GM19240 (cell line): ENCODE measurements around the gene CSTF1.
"Not testable (repeated sequence)": the region's sequence is repeated elsewhere in the genome, so short reads cannot be mapped to it uniquely, and the experiment has no call there.

Experiments used
- DNase-seq: peaks from one replicate; pipeline ENCODE4 v3.0.0; 2011; ENCODE audit warnings: low spot score; ENCODE audit not compliant: insufficient read length

CSTF1 gene

GRCh38 chr20:56409521-56409920 is 17.1 kb downstream of the CSTF1 start:
- DNase-seq = no peak

GRCh38 chr20:56409956-56410355 is 17.5 kb downstream of the CSTF1 start:
- no peak for DNase-seq

DNA sequence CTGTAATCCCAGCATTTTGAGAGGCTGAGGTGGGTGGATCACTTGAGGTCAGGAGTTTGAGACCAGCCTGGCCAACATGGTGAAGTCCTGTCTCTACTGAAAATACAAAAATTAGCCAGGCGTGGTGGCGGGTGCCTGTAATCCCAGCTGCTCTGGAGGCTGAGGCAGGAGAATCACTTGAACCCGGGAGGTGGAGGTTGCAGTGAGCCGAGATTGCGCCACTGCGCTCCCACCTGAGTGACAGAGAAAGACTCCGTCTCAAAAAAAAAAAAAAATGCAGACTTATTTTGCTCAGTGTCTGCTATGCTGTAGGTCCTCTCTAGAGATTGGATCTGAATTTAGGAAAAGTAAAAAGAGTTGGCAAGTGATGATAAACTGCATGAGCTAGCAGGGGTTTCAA is 18.8 kb downstream of the CSTF1 start:
- DNase-seq = not testable (repeated sequence)

- DNase-seq = no peak
Observed at GRCh38 chr20:56411759-56412472, 19.5 kb downstream of the CSTF1 start, which contains the start of gene CASS4. CASS4 (plus strand) TSS chr20:56412260; CDS start chr20:56412459, 199 bp downstream.

DNA sequence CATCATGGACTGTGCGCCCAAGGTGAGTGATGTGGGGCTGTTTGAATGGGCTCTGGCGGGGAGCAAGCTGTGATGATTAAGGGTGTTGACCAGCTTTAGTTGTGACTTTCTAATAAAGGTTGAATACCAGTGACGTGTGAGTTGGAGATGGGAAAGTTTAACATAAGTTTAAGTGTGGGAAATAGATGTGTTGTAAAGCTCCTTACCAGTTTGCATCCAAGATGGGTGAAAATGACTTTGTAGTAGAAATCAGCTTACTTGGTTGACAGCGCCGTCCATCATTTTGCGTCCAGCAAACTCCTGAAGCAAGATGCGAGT is 20.0 kb downstream of the CSTF1 start:
- no peak for DNase-seq

GRCh38 chr20:56412949-56413348 is 20.5 kb downstream of the CSTF1 start:
- no peak for DNase-seq

DNA sequence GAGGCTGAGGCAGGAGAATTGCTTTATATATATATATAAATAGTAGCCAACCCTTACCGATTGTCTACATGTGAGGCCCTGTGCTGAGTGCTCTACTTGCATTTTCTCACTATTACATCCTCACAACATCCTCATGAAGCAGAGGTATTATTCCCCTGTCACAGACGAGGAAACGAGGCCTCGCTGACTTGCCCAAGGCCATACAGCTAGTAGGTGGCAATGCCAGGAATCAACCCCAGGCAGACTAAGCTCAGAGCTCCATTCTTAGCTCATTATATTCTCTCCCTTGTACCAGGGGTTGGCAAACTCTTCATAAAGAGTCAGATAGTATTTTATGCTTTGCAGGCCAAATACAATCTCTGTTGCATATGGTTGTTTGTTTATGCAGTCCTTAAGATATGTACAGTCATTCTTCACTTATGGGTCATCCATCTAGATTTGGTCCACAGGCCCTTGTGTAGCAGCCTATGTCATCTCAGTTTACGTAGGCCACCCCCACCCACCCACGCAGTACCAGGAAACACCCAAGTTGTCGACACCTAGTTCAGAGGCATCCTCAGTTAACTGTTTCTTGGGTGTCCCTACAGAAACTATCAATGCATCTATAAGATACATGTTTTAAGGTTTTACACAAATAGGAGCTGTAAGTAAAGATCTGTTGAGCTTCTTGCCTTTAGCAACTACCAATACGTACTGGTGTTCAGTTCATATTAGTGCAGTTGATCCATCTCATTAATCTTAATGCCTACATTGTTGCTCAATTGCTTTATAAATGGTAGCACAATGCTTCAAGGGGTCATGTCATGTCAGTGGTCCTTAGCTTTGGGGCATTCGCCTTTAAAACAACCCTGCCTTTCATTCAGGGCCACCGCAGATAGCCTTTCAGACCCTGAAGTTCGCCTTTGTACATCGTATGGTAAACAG is 22.7 kb downstream of the CSTF1 start:
- DNase-seq = no peak

- no peak for DNase-seq
Observed at GRCh38 chr20:56417402-56417801, 25.0 kb downstream of the CSTF1 start.

GRCh38 chr20:56417911-56418310 is 25.5 kb downstream of the CSTF1 start:
- DNase-seq = no peak

DNA sequence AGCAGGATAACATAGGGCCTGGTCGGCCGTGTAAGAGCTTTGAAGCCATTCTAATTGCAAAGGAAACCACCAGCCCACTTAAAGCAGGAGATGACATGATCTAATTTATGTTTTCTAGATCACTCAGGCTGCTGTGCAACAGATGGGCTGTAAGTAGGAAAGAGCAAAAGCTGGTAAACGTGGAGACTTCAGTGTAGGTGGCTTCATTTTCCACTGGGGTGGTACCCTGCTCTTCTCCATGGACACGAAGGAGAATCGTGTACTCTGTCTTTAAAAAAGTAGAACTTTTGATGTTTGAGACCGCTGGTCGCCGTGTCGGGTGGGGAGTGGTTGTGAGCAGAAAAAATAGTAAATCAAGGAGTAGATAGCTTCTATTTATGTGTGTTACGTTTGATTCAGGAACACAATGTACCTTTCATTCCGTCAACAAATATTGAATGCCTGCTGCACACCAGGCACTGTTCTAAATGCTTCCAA is 26.0 kb downstream of the CSTF1 start:
- no peak for DNase-seq

DNA sequence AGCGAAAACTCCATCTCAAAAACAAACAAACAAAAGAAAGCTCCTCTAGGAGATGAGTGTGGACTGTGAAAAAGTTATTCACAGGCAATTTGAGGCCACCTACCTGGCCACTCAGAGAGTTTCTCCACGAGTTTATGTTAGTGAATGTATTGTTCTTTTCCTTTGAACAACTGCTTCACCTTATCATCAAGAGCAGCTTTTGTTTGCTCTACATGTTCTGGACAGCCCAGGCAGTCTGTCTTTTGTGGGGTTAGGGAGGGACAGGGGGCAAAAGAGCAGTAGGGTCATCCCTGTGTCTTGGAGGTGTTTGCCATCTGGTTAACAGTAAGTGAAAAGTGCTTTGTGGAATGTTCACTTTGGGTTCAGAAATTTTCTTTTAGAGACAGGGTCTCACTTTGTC is 27.6 kb downstream of the CSTF1 start:
- DNase-seq = no peak

DNA sequence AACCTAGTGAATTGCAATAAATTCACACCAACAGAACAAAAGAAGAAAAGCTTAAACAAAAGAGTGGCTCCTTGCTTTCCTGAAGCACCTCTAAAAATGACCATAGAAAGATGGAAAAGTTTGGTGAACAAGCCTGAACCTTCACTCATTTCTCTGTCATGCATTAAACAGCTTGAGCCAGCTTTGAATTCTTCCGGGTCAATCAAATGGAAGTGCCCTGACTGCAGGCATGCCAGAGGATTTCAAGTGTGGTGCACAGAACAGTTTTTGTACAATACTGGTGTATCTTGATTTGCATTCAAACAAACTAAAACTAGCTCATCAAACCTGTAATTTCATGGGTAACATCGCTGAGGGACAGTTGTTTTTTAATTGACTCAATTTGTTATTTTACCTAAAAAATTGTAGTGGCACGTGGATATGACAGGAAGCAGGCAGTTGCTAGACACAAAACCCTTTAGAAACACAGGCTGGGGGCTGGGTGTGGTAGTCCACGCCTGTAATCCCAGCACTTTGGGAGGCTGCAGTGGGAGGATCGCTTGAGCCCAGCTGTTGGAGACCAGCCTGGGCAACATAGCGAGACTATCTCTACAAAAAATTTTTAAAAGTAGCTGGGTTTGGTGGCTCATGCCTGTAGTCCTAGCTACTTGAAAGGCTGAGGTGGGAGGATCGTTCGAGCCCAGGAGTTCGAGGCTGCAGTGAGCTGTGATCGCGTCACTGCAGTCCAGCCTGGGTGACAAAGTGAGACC is 28.7 kb downstream of the CSTF1 start:
- DNase-seq = no peak

DNA sequence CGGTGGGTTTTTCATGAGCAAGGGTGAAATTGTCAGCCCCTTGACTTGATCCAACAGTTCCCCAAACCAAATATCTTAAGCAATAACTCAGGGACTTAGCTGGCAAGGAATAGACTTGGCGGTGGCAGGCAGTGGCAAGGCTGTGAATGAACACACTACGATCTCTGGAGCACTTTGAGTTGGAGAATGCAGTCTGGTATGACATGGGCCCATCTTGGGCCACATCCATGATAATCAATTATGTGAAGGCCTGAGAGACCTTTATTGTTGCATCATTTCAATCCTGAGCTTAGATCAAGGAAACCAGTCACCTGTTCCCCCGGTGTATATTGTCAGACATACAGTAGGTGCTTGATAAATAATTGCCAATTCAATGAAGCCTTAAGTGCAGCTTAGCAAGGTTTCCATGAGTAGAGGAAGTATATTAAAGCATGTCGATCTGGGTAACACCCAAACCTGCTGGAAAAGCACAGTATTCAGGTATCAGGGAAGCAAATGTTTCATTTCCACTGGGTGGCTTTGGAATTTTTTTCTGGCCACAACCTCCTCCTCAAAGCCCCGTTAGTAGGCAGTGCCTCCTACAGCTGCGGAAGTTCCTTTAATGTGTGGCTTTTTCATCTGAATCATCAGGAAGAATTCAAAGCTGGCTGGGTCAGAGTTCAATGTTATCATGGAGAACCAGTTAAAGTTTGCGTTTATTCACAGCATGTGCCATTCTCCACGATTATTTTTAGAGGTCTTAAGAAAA is 29.8 kb downstream of the CSTF1 start:
- DNase-seq = no peak

GRCh38 chr20:56422824-56423189 is 30.4 kb downstream of the CSTF1 start:
- no peak for DNase-seq

DNA sequence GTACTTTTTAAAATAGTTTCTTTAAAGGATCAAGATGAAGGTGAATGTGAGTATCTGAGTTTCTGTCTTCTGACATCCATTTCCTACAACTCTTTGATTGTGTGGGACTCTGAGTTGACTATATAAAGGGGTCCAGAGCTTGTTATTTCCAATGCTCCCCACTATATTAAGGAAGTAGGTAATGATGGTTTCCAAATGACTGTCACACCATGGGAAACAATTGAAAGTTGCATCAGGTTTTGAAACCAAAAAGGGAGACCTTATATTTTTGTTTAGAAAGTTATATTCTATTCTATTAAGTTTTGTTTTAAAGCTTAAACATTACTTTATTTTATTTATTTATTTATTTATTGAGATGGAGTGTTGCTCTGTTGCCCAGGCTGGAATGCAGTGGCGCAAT is 30.8 kb downstream of the CSTF1 start:
- DNase-seq = no peak

DNA sequence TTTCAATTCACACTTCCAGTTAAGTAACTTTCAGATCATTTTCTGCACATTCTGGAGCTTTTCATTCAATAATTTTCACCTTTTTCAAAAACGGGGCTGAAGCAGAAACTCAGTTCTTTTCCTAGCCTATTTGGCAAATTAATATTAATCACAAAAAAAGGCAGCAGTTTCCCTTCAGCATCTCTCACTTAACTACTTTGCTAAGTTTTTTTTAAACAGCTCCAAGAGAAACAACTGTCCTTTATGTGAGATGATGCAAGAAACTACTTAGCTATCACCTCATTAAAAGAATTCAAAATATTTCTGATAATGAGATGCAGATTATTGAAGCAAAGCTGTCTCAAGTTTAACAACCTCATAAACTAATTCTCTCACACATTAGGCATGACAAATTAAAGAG is 31.4 kb downstream of the CSTF1 start:
- no peak for DNase-seq

DNA sequence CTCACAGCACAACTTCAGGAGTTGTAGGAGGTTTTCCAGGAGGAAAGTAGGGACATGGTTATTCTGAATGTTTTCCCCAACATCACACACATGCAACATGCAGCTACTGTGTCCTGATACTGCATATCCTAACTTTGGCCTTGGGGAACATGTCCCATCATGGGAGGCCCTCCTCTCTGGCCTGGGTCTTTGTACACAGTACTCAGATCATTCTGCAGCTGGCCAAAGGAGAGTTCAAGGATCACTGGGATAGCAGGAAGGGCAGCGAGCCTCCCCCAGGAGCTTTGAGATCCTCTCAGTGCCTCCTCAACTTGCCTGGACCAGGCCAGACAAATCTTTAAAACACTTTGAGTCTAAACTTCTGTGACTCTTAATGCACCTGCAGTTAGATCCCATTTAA is 32.5 kb downstream of the CSTF1 start:
- no peak for DNase-seq

GRCh38 chr20:56426026-56426425 is 33.6 kb downstream of the CSTF1 start:
- no peak for DNase-seq

GRCh38 chr20:56426926-56427325 is 34.5 kb downstream of the CSTF1 start:
- no peak for DNase-seq

DNA sequence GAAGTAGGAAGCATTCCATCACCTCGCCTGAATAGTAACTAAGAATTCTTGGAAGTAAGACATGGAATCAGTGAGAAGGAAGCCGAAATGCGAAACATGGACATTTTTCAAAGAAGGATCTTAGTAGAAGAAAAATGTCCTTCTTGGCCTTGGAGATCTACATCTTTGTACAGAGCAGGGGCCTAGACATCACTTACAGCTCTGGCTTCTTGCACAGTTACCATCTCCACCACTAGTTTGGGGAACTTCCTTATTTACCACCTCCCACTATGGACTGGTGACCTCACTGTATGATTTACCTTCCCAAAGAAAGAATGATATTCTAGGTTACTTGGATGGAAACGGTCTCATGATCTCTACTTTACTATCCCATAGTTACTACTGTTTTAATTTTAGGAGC is 35.4 kb downstream of the CSTF1 start:
- no peak for DNase-seq

GRCh38 chr20:56428410-56428809 is 36.0 kb downstream of the CSTF1 start:
- DNase-seq = no peak
